HG03457 (cell line): ENCODE measurements around the gene HOXB7.

Source experiments
- ATAC-seq: cut with Tn5 transposase; IDR thresholded peaks from one replicate; pipeline ENCODE4 v1.9.1; 2021; ENCODE audit warnings: moderate number of reproducible peaks; ENCODE audit not compliant: unreplicated experiment

Gene HOXB7

DNA sequence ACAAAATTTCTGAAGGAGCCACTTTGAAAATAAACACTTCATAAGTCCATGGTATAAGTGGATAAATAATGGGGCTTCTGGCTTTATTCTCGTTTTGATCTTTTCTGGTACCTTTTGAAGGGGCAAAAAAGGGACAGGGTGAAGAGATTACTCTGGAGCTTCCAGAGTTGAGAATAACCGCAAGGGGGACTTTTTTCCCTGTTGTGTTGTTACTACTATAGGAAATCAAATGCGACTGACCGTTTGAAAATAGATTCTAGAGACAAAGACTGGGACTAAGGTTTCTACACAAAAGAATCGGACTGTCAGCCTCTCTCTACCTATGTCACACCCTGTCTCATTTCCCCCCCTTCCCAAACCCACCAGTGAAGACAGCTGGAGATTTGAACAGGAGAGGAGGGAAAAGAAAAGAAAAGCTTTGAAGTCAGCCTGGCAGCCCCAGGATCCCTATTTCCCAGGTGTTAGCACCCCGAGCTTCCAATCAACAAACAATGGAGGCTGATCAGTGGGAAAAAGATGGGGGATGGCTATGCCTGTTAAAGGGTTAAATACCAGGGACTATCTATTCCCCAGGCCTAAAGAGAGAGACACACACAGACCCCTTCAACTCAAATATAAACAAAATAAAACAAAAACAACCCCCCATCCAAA lies 41.0 kb downstream of the HOXB7 start:
- no peak for ATAC-seq

DNA sequence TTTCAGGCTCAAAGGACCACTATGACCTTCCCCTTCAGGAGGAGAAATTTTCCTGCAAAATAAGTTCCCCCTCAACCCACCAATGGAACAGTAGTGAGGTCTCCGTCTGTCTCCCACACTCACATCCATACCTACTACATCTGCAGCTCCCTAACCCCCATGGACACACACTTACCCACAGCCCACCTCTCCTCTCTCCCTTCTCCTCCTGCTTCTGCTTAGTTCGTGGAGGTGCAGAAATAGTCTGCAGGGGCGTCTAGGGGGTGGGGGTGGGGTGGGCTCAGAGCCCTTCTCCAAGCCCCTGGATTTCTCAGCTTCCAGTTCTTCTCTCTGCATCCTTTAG lies 41.6 kb downstream of the HOXB7 start:
- no peak for ATAC-seq

DNA sequence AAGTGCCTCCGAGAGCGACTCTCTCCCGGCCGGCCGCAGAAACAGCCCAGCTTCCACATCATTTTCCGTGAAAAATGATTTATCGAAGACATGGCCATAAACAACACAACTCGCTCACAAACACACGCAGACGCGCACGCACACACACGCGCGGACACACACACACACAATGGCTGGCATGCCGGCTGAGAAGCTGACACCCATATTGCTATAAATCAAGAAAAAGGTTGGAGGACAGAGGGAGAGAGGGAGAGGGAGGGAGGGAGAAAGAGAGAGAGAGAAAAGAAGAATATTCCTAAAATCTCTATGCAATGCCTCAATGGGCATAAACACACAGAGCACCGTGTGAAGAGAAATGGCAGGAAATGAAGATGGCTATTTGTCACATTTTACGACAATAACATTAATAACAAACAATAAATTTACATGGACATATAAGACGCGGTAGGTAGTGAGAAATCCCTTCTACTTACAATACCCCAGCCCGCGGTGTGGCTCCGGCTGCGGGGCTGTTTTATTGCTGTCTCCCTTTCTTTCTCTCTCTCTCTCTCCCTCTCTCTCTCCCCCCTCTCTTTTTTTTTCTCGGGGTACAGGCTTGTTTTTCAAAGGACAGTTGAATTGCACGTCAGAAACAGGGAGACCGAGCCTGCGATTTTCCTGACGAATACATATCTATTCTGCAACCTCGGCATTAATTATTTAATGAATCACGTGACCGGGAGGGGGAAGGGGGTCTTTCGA lies 42.1 kb downstream of the HOXB7 start:
- ATAC-seq, result no peak

DNA sequence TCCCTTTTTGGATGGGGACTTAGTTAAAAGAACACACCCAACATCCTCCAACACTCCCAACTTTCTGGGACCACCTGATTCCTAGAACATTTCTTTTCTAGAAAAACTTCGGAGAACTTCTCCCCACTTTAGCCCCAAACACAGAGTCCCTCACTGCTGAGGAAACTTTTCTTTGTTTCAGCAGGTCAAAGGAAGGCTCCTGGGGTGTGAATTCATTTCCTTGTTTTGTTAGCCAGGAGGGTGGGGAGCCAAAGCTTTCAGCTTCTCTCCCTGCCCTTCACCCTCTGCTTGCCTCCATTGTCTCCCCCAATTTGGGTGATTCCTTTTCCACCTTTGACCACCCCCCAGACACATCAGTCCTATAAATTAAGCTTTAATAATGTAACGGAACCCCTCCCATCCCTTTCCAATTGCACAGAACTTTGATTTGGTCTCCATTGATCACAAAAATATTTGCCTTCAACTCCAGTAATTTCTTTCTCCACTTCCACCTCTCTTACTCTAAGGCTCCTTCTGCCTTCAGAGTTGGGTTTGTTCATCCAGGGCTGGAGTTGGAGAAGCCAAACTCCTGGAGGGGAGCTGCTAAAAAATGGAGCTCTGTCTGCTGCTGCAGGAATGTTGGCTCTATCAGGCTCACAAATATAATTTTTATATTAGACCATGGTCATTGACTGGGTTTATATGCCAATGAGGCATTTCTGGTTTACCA lies 43.0 kb downstream of the HOXB7 start:
- ATAC-seq, result no peak

- no peak for ATAC-seq
Measured at GRCh38 chr17:48567209-48567608, 43.6 kb downstream of the HOXB7 start.

DNA sequence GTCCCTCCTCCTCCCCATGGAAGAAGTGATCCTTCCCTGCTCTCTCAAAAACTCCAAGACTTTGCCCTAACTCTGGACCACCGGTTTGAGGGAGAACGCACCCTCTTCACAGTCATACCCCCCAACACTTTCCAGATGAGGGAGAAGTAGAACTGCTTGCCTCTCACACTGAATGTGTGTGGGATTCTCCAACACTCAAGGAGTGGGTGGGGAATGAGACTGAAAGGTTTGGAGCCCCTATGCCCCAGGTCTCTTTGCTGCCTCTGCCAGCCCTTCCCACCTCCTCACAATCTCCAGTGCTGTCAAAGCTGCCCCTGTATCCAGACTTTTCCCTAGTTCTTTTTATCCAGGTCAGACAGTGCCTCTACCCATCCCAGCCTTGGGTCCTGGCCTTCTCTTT lies 44.1 kb downstream of the HOXB7 start:
- ATAC-seq, result no peak

GRCh38 chr17:48565925-48566710 lies 44.7 kb downstream of the HOXB7 start:
- no peak for ATAC-seq

DNA sequence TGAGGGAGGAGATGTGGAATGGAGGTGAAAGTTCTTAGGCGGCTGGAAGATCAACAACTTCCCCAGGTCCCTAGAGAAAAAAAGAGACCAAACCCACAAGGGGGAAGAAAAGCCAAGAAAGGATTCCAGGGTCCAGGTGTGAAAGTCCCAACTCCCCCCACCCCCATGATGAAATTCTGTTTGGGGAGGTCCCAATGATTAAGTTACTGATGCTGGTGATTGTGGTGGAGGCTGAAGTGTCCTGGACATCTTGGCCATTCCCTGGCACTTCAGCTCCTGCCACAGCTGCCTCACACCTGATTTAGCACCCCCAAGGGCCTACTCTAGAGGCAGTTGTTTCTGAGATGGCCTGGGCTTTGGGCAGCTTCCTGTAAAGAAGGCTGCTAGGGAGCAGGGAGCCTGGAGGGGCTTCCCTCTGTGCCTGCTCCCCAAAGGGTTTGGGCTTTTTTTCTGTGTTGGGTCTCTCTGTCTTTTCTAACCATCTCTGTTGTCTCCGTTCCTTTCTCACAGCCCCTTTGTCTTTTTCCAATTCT lies 45.7 kb downstream of the HOXB7 start:
- no peak for ATAC-seq

DNA sequence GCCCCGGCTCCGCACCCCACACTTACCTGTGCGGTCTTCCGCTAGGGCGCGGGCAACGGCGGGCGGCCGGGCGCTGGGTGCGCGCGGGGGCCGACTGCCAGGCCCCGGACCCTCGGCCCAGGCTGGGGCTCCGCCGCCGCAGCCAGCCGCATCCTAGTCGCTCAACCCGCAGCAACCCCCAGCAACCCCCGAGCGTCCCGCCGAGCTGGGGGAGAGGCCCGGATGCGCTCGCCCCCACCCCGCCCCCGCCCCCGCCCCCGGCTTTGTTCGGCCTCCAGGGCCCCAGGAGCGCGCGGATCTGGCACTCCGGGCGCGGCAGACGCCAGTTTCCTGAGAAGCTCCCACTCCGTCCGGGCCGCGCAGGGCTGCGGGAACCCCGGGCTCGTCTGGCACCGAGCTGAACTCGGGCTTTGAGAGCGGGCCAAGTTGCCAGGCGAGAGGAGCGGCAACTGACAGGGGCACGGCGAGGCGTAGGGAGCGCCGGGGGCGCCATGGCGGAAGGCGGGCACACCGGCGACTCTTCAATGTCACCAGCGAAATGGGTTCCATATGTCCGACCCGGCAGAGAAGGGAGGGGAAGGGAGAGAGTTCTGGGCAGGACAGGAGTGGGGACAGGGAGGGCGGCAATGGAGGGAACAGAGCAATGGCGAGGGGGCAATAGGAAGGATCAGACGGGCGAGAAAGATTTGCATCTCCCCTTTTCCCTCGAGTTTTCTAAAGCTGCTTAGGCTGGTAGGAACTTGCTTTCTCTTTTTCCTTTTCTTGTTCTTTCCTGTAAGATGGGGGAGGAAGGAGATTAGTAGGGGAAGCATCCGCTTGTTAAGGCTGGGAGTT lies 46.4 kb downstream of the HOXB7 start:
- ATAC-seq, result no peak

- no peak for ATAC-seq
Measured at GRCh38 chr17:48563867-48564187, 47.0 kb downstream of the HOXB7 start.

- no peak for ATAC-seq
Measured at GRCh38 chr17:48563385-48563838, 47.4 kb downstream of the HOXB7 start.

DNA sequence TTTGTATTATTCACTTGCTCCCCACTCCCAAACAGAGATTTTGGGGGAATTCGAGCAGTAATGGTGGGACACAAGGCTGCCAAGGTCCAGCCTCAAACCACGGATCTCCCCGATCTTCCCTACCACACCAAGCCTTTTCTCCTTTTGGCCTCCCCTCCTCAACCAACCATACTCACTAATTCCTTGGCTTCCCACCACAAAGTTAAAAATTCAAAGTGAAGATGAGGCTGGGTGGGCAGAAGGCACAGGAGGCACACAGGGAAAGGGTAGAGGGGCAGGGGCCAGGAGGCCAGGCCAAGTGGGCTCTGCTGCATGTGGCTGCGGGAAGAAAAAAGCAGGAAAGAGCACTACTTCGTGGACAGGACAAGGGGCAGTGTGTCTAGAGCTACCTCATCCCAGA lies 47.9 kb downstream of the HOXB7 start:
- no peak for ATAC-seq

DNA sequence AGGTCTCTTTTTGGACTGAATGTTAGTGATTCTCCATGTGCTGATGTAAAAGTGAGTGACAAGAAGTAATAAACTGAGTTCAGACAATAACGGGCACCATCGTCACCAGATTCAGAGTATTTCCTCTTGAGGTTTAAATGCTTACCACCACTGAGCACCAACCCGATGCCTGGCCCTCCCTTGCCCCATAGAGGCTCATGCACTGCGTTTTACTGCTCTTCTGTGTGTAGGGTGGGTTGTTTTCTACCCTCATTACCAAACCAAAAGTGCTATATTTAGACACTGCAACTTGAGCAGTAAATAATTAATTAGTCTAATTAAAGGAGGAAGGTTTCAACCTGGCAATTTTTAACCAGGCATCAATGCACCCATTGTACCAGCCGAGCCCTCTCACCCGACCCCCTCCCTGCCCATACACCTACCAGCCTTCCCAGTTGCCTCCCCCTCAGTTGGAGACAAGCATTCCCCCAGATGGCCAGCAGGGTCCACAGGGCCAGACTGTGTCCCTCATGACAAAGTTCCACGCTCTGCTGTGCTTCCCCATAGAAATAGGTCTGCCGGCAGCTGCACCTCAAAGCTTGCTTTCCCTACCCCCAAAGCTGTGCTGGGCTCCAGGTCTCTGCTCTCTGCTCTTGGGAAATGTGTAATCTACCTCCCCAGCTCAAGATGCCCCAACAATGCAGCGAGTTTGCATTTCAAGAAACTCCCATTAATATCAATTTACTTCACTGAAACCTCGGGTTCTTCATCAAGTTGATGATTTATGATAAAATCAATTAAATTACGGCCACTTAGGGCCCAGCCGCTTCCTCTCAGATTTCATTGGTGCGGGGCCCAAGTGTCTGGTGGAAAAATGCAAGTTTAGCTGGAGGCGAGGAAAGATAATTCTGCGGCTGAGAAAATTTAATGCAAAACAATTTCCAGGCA lies 48.7 kb downstream of the HOXB7 start:
- peak; percentile 43 for ATAC-seq

DNA sequence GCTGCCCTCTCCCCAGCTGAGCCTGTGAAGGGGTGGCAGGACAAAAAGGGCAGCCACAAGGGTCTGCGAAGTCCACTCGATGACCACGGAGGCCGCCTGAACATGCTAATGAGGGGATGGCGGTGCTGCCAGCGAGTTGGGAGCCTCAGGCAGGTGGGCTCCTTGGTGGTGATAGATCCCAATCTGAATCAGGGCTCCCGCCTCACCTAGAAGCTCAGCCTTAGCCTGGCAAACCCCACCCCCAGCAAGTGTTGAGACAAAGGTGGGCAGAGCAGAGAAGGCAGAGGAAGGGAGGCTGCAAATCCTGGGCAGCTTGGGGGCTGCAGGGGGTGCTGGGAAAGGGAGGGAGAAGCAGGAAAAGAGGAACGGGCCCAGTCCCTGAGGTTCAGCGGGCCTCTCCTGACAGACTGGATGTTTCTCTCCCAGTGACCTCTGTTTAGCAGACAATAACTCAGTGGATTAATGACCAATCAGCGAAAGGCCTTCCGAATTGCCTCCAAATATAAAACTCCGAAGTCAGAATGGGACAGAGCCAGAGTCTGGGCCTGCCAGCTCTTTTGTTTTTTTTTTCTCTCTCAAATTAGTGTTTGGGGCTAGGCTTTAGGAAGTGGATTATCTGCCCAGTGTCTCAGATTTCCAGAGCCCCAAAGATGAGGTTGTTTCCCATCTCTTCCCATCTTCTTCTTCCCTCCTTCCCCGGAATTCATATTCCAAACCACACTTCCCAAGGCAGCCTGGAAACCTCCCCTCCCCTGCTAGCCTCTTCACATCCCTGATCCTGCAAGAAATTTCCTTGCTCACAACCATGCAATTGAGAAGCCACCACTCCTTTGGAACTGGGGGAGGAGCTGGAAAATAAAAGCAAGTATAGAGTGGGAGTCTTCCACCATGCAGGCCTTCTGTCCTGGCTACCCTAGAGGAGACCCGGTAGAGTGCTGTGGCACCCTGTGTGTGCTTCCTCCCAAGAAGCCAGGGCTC lies 50.7 kb downstream of the HOXB7 start:
- ATAC-seq, result no peak

DNA sequence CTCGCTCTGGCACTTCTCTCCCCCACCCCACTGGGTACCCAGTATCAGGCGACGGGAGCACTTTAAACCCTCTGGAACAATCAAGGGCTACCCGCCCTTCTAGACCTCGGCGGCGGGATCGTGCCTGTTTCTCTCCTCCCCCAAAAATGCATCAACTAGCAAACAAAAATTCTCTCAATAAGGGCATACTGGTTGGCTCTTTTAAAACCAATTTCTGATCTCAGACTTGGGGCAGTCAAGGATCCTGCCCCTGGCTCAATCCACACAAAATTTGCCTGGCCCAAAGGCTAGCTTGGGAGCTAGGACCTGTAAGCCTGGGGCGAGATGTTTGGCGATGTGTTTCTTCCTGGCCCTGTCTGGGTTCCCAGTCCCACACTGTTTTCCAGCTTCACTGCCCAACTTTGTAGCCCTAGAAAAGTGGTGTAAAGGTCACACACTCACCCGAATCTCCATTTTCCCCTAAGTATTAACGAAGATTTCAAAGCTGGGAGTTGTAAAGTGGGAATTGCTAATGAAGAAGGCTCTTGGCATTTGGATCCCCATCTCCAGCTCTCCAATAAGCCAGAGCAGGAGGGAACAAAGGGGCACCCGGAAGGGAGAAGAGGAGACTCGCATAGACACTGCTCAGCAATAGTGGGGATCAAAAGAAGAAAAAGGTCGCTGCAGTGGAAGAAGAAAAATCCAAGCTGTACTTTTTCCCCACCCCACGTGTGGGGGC lies 51.5 kb downstream of the HOXB7 start:
- no peak for ATAC-seq

- no peak for ATAC-seq
Measured at GRCh38 chr17:48558831-48559121, 52.0 kb downstream of the HOXB7 start.

DNA sequence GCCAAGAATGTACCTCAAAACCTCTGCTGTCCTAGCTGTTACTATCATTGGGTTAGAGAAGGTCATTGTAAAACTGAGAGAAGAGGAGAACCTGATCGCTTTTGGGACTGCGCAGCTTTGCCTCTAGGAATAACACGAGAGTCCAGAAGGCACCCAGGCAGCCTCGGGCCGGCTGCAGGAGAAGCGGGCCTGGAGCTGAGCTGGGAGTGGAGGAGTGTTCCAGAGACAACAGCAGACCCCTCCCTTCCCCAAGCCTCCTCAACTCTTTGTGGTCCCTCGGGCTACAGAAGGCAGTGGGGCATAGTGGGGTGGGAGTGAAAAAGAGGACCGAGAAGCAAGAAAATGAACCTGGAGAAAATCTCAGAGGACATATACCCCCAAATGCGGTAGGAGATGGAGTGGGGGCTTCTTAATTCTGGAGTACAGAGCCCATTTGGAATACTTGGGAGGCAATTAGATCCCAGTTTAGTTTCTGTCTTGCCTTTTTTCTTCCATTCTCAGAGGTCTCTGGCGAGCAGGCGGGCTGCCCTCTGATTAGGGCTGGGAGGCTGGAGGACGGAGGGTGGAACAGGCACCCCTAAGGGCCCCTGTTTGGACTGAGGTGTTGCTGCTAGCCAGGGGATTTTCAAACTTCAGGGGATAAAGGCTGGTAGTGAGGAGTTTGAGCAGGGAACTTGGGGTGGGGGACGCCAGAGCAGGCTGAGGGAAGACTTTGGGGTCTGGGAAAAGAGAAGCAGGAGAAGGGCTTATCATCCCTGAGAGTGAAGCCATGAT lies 52.6 kb downstream of the HOXB7 start:
- ATAC-seq, result no peak
